Liver (tissue), 9 donors: ENCODE data around the gene TRIM7. TPM values are rescaled to one million over a fixed set of nuclear protein-coding genes. Genes with fewer than 3 reads are reported as not detected.
A peak's percentile ranks its signal among the peaks of the same experiment; 100 is the strongest.

Experiments
- DNase-seq: peaks from one replicate; pipeline ENCODE4 v3.0.0-alpha.2; 2017; ENCODE audit warnings: low spot score
- H3K27ac ChIP-seq, 2 donors: one replicate each; pipeline ENCODE4 v1.7.0; 2013; ENCODE audit warnings: inconsistent platforms in 2 of 2, low read length in 2 of 2, control low read depth in 1 of 2, low read depth in 1 of 2, mild to moderate bottlenecking in 1 of 2
- H3K27me3 ChIP-seq, 4 donors: one replicate each; pipeline versions ENCODE4 v1.6.1 to v1.7.0; 2013; ENCODE audit warnings: low read length in 3 of 4, inconsistent platforms in 1 of 4, mild to moderate bottlenecking in 1 of 4, moderate library complexity in 1 of 4; ENCODE audit not compliant: control insufficient read depth in 4 of 4, insufficient read depth in 4 of 4
- H3K36me3 ChIP-seq, 4 donors: one replicate each; pipeline versions ENCODE4 v1.6.1 to v1.7.0; 2013; ENCODE audit warnings: low read length in 3 of 4, mild to moderate bottlenecking in 3 of 4, low read depth in 1 of 4, moderate library complexity in 1 of 4; ENCODE audit not compliant: control insufficient read depth in 4 of 4, insufficient read depth in 3 of 4
- H3K4me1 ChIP-seq, 4 donors: one replicate each; pipeline versions ENCODE4 v1.6.1 to v1.7.0; 2013; ENCODE audit warnings: low read length in 3 of 4, mild to moderate bottlenecking in 3 of 4, moderate library complexity in 1 of 4; ENCODE audit not compliant: control insufficient read depth in 4 of 4, insufficient read depth in 4 of 4
- H3K4me3 ChIP-seq, 3 donors: one replicate each; pipeline versions ENCODE4 v1.6.1 to v1.7.0; 2013; ENCODE audit warnings: low read length in 3 of 3, control low read depth in 1 of 3, low read depth in 1 of 3, mild to moderate bottlenecking in 1 of 3
- H3K9ac ChIP-seq, 2 donors: one replicate each; pipeline ENCODE4 v1.7.0; 2013; ENCODE audit warnings: low read length in 2 of 2, mild to moderate bottlenecking in 2 of 2, moderate library complexity in 2 of 2, control low read depth in 1 of 2, low read depth in 1 of 2
- H3K9me3 ChIP-seq, 4 donors: one replicate each; pipeline versions ENCODE4 v1.6.1 to v1.7.0; 2013; ENCODE audit warnings: low read length in 3 of 4; ENCODE audit not compliant: control insufficient read depth in 4 of 4
- EGR1 ChIP-seq, 2 donors: IDR thresholded peaks; 2 replicates each; pipeline ENCODE4 v1.6.1; 2016 to 2018; ENCODE audit warnings: antibody characterized with exemption in 2 of 2, low read depth in 2 of 2
- GABPA ChIP-seq, 2 donors: IDR thresholded peaks in 1 of 2; conservative IDR thresholded peaks in 1 of 2; 2 replicates each; pipeline ENCODE4 v1.6.1; 2016; ENCODE audit warnings: antibody characterized with exemption in 2 of 2, mild to moderate bottlenecking in 1 of 2, moderate library complexity in 1 of 2
- HNF4A ChIP-seq, 2 donors: conservative IDR thresholded peaks; 2 replicates each; pipeline ENCODE4 v1.6.1; 2016; ENCODE audit warnings: antibody characterized with exemption in 2 of 2, mild to moderate bottlenecking in 2 of 2
- JUND ChIP-seq, 2 donors: IDR thresholded peaks; 2 replicates each; pipeline ENCODE4 v1.6.1; 2016; ENCODE audit warnings: antibody characterized with exemption in 2 of 2
- RAD21 ChIP-seq, 2 donors: IDR thresholded peaks; 2 replicates each; pipeline ENCODE4 v1.6.1; 2016; ENCODE audit warnings: antibody characterized with exemption in 2 of 2, mild to moderate bottlenecking in 2 of 2
- RXRA ChIP-seq, 2 donors: IDR thresholded peaks; 2 replicates each; pipeline ENCODE4 v1.6.1; 2017 to 2018; ENCODE audit warnings: antibody characterized with exemption in 2 of 2, mild to moderate bottlenecking in 1 of 2
- YY1 ChIP-seq: IDR thresholded peaks from 2 replicates; pipeline ENCODE4 v1.6.1; 2016; ENCODE audit warnings: antibody characterized with exemption, mild to moderate bottlenecking
- WGBS: extraction: QIAGEN DNeasy Blood & Tissue Kit; methylation state at CpG from one replicate; pipeline ENCODE4 v1.1.7; 2013; 5-methylcytosine and 5-hydroxymethylcytosine counted together
- polyA plus RNA-seq, 2 donors: library from polyadenylated mRNA; stranded (reverse) in 1 of 2; unstranded in 1 of 2; fragments of 200-250 nt in 1 of 2; fragments of >200 nt in 1 of 2; fragmentation: Nextera tagmentation in 1 of 2; extraction: Ambion mirVana in 1 of 2; gene quantifications; one replicate each; pipeline versions ENCODE4 v1.2.1 to v1.2.3, GENCODE V29; 2013 to 2015
- total RNA-seq, 2 donors: library from RNA; depleted of rRNA; stranded (reverse); fragments of >200 nt; gene quantifications; one replicate each; pipeline ENCODE4 v1.2.3, GENCODE V29; 2014
- TF ChIP-seq, protein P1 (sequence below): IDR thresholded peaks from 2 replicates; pipeline ENCODE4 v1.6.1; 2016; ENCODE audit warnings: antibody characterized with exemption
- TF ChIP-seq, protein P2 (sequence below): fragments of 150-350 bp; IDR thresholded peaks from 2 replicates; pipeline ENCODE4 v1.5.1; 2017; ENCODE audit warnings: improper control_type of control experiment, low read depth, low read length; ENCODE audit not compliant: missing input control
- donor health status: healthy.
- donor health status: healthy.
- donor health status: healthy.
- donor health status: healthy.
- donor health status: healthy.

TRIM7 gene
- total and polyA plus RNA-seq, 4 donors = 0.10 to 0.50 (median 0.14) TPM; not detected in 1

DNA sequence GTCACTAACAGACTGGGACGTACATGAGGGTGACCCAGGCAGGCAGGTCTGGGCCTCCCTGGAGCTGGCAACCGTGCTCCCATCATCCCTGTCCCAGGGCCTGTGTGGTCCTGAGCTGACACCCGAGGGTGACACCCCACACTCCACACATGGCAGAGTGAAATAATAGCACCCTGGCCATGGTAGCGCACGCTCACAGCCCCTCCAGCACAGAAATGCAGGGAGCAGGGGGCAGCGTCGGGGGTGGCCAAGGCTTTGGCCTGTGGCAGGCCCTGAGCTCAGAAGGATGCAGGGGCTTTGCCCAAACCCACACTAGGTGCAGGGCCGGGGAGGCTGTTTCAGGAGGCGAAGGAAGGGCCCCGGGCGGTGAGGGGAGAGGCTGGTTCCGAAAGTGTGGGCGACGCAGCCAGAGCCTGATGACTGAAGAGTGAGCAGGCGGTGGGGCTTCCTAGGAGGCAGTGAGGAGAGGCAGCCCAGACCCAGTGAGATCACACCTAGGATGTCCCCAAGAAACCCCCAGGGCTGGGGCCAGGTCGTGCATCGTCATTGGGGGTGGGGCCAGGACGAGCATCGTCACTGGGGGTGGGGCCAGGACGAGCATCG lies 44.7 kb downstream of the TRIM7 start (continued):
- TF ChIP-seq, protein P1, sequence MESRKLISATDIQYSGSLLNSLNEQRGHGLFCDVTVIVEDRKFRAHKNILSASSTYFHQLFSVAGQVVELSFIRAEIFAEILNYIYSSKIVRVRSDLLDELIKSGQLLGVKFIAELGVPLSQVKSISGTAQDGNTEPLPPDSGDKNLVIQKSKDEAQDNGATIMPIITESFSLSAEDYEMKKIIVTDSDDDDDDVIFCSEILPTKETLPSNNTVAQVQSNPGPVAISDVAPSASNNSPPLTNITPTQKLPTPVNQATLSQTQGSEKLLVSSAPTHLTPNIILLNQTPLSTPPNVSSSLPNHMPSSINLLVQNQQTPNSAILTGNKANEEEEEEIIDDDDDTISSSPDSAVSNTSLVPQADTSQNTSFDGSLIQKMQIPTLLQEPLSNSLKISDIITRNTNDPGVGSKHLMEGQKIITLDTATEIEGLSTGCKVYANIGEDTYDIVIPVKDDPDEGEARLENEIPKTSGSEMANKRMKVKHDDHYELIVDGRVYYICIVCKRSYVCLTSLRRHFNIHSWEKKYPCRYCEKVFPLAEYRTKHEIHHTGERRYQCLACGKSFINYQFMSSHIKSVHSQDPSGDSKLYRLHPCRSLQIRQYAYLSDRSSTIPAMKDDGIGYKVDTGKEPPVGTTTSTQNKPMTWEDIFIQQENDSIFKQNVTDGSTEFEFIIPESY = no peak
- TF ChIP-seq YY1 (no peak), HNF4A (conservative IDR thresholded peaks at IDR 0.05) (no peak), GABPA (IDR thresholded peaks at IDR 0.05 in 1 of 2, conservative IDR thresholded peaks at IDR 0.05 in 1 of 2) (no peak), RXRA (IDR thresholded peaks at IDR 0.05) (no peak), JUND (IDR thresholded peaks at IDR 0.05) (no peak)

DNA sequence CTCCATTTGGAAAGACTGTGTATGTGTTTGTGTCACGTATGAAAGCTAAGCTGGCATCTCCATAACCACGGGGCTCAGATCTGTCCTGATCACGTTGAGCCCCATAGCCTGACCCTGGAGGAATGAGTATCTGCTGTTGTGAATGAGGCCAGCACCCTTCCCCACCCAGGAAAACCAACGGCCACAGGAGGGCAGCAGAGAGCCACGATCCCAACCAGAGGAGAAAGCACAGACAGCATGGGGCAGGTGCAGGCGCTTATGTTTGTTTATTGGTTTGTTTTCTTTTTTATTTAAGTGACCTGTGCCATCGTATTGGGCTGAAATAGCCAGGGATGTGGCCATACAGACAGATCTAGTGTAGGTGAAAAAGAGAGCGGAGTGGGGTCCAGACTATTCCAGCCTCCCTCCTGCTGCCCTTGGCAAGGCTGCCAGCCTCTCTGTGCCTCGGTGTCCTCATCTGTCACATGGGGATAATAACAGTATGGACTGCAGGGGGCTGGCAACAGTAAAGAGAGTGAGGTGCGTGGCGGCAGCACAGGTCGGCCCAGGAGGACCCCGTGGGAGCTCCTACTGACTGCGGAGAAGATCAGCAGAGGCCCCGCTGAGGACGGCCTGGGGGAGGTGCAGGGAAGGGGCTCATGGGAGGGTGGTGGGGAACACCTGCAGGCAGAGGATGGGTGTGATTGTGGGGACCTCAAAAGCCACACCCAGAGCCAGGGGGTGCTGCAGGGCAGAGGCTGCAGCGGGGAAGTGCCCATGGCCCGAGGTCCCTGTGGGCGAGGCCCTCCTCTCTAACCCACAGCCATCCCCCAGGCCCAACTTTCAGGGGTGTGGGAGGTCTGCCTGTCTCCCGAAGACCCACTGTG lies 45.5 kb downstream of the TRIM7 start:
- Histone ChIP-seq H3K9me3 (no peaks in the 10 kb centered on the region), H3K4me1 (no peaks in the 10 kb centered on the region), H3K36me3 (no peaks in the 10 kb centered on the region), H3K27ac (no peak overlapping the region), H3K27me3 (peaks cover 0 to 3% (median 1%) of the 10 kb centered on the region in 4 donors), H3K9ac (no peak overlapping the region), H3K4me3 (no peak overlapping the region)
- 54% methylated on average over 20 of the region's 20 CpGs for WGBS
- peak; percentile 98 for DNase-seq
- TF ChIP-seq HNF4A (conservative IDR thresholded peaks at IDR 0.05) = no peak
- TF ChIP-seq, protein P2, sequence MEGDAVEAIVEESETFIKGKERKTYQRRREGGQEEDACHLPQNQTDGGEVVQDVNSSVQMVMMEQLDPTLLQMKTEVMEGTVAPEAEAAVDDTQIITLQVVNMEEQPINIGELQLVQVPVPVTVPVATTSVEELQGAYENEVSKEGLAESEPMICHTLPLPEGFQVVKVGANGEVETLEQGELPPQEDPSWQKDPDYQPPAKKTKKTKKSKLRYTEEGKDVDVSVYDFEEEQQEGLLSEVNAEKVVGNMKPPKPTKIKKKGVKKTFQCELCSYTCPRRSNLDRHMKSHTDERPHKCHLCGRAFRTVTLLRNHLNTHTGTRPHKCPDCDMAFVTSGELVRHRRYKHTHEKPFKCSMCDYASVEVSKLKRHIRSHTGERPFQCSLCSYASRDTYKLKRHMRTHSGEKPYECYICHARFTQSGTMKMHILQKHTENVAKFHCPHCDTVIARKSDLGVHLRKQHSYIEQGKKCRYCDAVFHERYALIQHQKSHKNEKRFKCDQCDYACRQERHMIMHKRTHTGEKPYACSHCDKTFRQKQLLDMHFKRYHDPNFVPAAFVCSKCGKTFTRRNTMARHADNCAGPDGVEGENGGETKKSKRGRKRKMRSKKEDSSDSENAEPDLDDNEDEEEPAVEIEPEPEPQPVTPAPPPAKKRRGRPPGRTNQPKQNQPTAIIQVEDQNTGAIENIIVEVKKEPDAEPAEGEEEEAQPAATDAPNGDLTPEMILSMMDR = peak; percentile 89
- TF ChIP-seq RAD21 (IDR thresholded peaks at IDR 0.05) = peak; percentile 91 to 94
- TF ChIP-seq EGR1 (IDR thresholded peaks at IDR 0.05; ENCODE audit: low read depth in 2 of 2) = no peak

DNA sequence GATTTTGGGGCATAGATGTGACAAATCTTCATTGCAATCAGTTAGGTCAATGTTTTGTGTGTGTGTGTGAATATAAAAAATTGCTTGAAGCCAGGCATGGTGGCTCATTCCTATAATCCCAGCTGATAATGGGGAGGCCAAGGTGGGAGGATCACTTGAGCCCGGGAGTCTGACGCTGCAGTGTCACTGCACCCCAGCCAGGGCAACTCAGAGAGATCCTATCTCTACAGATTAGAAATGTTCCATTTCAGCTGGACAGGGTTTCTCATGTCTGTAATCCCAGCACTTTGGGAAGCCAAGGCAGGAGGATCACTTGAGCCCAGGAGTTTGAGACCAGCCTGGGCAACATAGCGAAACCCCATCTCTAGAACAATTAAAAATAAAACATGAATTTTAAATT lies 46.1 kb downstream of the TRIM7 start:
- no peaks in the 10 kb centered on the region for H3K4me1 ChIP-seq
- H3K9me3 ChIP-seq = no peaks in the 10 kb centered on the region
- no peaks in the 10 kb centered on the region for H3K36me3 ChIP-seq
- no peak overlapping the region for H3K27ac ChIP-seq
- no peak for DNase-seq
- H3K9ac ChIP-seq = no peak overlapping the region
- H3K27me3 ChIP-seq = no peaks in the 10 kb centered on the region
- 95% methylated on average over 3 of the region's 3 CpGs for WGBS
- TF ChIP-seq, protein P1 = no peak
- no peak overlapping the region for H3K4me3 ChIP-seq
